ENCODE measurements around the gene EIF5B. TPM values are rescaled to one million over a fixed set of nuclear protein-coding genes. Genes with fewer than 3 reads are reported as not detected.
A peak's percentile ranks its signal among the peaks of the same experiment; 100 is the strongest.

EIF5B gene
- total RNA-seq, 2 experiments from 2014 or later: 27.8 to 33.2 TPM

DNA sequence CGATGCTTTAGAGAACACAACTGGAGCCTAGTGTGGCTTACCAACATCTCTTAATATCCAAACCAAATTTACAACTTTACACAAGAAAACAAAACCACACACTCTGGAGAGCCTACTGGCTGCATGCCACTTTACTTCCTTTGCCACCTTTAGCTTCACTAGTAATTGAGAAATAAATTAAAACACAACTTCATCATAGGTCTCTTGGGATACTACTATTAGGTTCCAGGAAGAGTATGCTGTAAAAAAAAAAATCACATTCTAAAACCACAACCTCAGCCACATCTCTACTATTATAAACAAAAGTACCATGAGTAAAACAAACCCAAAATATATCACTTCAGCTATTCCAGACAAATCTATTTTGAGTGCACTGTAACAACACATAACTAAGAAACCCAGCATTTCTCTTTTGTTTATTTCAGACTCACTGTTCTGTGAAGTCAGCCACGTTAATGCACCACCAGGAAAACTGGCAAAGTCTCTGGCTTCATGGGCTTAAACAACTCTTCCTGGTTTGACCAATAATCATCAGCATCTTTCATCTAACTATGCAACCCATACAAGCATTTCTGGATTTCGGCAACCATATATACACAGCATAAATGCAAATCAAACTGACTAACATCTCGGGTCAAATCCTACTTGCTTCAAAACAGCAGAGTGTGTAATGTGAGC lies 93.6 kb downstream of the EIF5B start:
- intact Hi-C loops (cut with DNase I, micrococcal nuclease): no loop called here
- H3K36me3 ChIP-seq (ENCODE audit: insufficient read depth, low read length): peaks cover 41% of the 10 kb centered on the region
- no peaks in the 10 kb centered on the region for H3K27me3 ChIP-seq (ENCODE audit: control insufficient read depth in 1 of 2, insufficient read depth in 2 of 2, low read length in 2 of 2)
- H3K4me1 ChIP-seq (ENCODE audit: insufficient read depth, low read length): no peaks in the 10 kb centered on the region
- Mint-ChIP-seq H3K27me3 (no peaks in the 10 kb centered on the region), H3K4me1 (ENCODE audit: low read depth) (peaks cover 19% of the 10 kb centered on the region), H3K27ac (peak overlapping the region; percentile 10), H3K9me3 (no peaks in the 10 kb centered on the region), H3K36me3 (ENCODE audit: low read depth) (peaks cover 75% of the 10 kb centered on the region), H3K4me3 (no peak overlapping the region)
- no peaks in the 10 kb centered on the region for H3K9me3 ChIP-seq (ENCODE audit: control insufficient read depth in 1 of 2, insufficient read depth in 1 of 2, low read length in 2 of 2)
- ChIA-PET POLR2A (interaction anchor here (1.0 kb wide), 1 partner anchor 9 kb away, joined by 3 read pairs; no protein-coding TSS in a partner anchor), CTCF (no interaction called here)
- DNase-seq (no peak), ATAC-seq (ENCODE audit: poor library complexity) (no peak)
- no peak overlapping the region for H3K4me3 ChIP-seq (ENCODE audit: low read length)
- TF ChIP-seq, protein P1, sequence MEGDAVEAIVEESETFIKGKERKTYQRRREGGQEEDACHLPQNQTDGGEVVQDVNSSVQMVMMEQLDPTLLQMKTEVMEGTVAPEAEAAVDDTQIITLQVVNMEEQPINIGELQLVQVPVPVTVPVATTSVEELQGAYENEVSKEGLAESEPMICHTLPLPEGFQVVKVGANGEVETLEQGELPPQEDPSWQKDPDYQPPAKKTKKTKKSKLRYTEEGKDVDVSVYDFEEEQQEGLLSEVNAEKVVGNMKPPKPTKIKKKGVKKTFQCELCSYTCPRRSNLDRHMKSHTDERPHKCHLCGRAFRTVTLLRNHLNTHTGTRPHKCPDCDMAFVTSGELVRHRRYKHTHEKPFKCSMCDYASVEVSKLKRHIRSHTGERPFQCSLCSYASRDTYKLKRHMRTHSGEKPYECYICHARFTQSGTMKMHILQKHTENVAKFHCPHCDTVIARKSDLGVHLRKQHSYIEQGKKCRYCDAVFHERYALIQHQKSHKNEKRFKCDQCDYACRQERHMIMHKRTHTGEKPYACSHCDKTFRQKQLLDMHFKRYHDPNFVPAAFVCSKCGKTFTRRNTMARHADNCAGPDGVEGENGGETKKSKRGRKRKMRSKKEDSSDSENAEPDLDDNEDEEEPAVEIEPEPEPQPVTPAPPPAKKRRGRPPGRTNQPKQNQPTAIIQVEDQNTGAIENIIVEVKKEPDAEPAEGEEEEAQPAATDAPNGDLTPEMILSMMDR (IDR thresholded peaks at IDR 0.05): no peak
- no peak overlapping the region for H3K27ac ChIP-seq (ENCODE audit: low read depth in 1 of 2, low read length in 2 of 2)

DNA sequence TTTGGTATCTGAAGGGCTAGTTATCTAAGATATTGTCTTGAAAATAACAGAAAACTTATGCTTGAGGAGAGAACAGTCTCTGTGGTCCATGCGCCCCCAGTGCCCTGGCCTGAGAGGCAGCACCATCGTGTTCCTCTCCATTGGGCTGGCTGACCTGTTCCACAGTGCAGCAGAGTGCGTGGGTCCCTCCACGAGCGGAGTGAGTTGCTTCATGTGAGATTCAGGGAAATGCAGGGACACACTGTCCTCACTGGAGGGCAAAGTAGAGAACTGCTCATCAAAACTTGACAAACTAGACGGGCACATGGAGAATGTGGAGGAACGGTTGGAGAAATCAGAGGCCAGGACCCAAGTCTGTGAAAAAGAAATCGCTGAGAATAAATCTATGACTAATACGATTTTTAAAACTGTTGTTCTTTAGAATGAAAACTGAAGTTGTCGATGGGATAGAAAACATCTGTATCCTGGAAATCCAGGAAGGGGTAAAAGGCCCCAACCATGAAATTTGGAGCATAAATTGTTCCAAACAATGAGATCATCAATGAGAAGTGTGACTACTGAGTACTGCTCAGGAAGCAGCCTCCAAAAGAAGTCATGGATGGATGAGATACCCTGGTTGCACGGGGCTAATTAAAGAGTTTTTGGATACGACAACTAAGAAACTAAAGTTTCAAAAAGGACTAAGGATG lies 94.5 kb downstream of the EIF5B start:
- intact Hi-C loops (cut with DNase I, micrococcal nuclease): no loop called here
- ChIA-PET CTCF (no interaction called here), POLR2A (interaction anchor here (1.0 kb wide), 1 partner anchor 8 kb away, joined by 3 read pairs; no protein-coding TSS in a partner anchor)
- DNase-seq (no peak), ATAC-seq (ENCODE audit: poor library complexity) (no peak)
- TF ChIP-seq, protein P1 (IDR thresholded peaks at IDR 0.05): no peak
- Histone ChIP-seq H3K9me3 (ENCODE audit: control insufficient read depth in 1 of 2, insufficient read depth in 1 of 2, low read length in 2 of 2) (no peaks in the 10 kb centered on the region), H3K4me1 (ENCODE audit: insufficient read depth, low read length) (no peaks in the 10 kb centered on the region), H3K36me3 (ENCODE audit: insufficient read depth, low read length) (peaks cover 41% of the 10 kb centered on the region), H3K27me3 (ENCODE audit: control insufficient read depth in 1 of 2, insufficient read depth in 2 of 2, low read length in 2 of 2) (no peaks in the 10 kb centered on the region), H3K27ac (ENCODE audit: low read depth in 1 of 2, low read length in 2 of 2) (no peak overlapping the region), H3K4me3 (ENCODE audit: low read length) (no peak overlapping the region)
- no peaks in the 10 kb centered on the region for H3K9me3 Mint-ChIP-seq
- peaks cover 76% of the 10 kb centered on the region for H3K36me3 Mint-ChIP-seq (ENCODE audit: low read depth)
- H3K27ac Mint-ChIP-seq: no peak overlapping the region
- H3K4me1 Mint-ChIP-seq (ENCODE audit: low read depth): peaks cover 19% of the 10 kb centered on the region
- no peak overlapping the region for H3K4me3 Mint-ChIP-seq
- H3K27me3 Mint-ChIP-seq: no peaks in the 10 kb centered on the region

DNA sequence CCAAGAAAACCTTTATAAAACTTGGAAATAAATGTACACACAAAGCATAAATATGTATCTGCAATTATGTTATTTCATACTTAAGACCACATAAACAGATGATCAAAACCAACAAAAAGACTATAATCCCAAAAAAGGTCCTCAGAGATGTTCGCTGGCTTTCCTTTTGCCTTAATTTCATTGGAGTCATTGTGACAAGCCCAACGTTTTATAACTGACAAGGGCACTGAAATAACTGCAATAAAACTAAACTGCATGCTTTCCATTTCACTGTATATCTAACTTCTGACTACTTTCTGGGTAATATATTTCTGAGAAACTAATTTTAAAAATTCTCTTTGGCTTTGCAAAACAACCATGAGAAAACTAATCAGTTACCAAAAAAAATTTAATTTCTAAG lies 96.2 kb downstream of the EIF5B start:
- no peaks in the 10 kb centered on the region for H3K9me3 Mint-ChIP-seq
- intact Hi-C loops (cut with DNase I, micrococcal nuclease): no loop called here
- peaks cover 19% of the 10 kb centered on the region for H3K4me1 Mint-ChIP-seq (ENCODE audit: low read depth)
- no peaks in the 10 kb centered on the region for H3K27me3 Mint-ChIP-seq
- Histone ChIP-seq H3K36me3 (ENCODE audit: insufficient read depth, low read length) (peaks cover 33% of the 10 kb centered on the region), H3K27ac (ENCODE audit: low read depth in 1 of 2, low read length in 2 of 2) (no peak overlapping the region), H3K4me1 (ENCODE audit: insufficient read depth, low read length) (no peaks in the 10 kb centered on the region), H3K27me3 (ENCODE audit: control insufficient read depth in 1 of 2, insufficient read depth in 2 of 2, low read length in 2 of 2) (no peaks in the 10 kb centered on the region), H3K9me3 (ENCODE audit: control insufficient read depth in 1 of 2, insufficient read depth in 1 of 2, low read length in 2 of 2) (no peaks in the 10 kb centered on the region), H3K4me3 (ENCODE audit: low read length) (no peak overlapping the region)
- H3K36me3 Mint-ChIP-seq (ENCODE audit: low read depth): peaks cover 75% of the 10 kb centered on the region
- ATAC-seq (ENCODE audit: poor library complexity) (no peak), DNase-seq (no peak)
- no peak overlapping the region for H3K4me3 Mint-ChIP-seq
- peak overlapping the region; percentile 46 for H3K27ac Mint-ChIP-seq
- TF ChIP-seq, protein P1 (IDR thresholded peaks at IDR 0.05): no peak
- ChIA-PET POLR2A (no interaction called here), CTCF (interaction anchor here (1.2 kb wide), 1 partner anchor 9 kb away, joined by 3 read pairs; no protein-coding TSS in a partner anchor)
